HG03571 (cell line): ENCODE data around the gene PACS1.

Experiments used
- ATAC-seq: cut with Tn5 transposase; IDR thresholded peaks from one replicate; pipeline ENCODE4 v1.9.1; 2021; ENCODE audit not compliant: unreplicated experiment

Gene PACS1

DNA sequence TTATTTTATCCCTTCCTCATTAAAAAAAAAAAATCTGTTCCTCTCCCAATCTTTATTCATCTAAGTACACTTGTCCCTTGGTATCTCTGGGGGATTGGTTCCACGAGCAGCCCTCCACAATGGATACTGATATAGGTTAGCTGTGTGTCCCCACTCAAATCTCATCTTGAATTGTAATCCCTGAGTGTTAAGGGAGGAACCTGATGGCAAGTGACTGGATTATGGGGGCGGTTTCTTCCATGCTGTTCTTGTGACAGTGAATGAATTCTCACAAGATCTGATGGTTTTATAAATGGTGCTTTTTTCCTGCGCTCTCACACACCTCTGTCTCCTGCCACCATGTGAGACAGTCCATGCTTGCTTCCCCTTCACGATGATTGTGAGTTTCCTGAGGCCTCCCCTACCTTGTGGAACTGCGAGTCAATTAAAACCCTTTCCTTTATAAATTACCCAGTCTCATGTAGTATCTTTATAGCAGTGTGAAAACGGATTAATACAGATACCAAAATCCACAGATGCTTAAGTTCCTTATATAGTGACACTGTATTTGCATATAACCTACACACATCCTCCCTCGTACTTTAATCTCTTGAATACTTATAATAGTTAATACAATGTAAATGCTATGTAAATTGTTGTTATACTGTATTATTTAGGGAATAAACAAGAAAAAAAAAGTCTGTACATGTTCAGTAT is 62.0 kb downstream of the PACS1 start:
- no peak for ATAC-seq

GRCh38 chr11:66133216-66133775 is 63.2 kb downstream of the PACS1 start:
- no peak for ATAC-seq

- ATAC-seq: no peak
These were observed 66.7 kb downstream of the PACS1 start for GRCh38 chr11:66136752-66137123.

DNA sequence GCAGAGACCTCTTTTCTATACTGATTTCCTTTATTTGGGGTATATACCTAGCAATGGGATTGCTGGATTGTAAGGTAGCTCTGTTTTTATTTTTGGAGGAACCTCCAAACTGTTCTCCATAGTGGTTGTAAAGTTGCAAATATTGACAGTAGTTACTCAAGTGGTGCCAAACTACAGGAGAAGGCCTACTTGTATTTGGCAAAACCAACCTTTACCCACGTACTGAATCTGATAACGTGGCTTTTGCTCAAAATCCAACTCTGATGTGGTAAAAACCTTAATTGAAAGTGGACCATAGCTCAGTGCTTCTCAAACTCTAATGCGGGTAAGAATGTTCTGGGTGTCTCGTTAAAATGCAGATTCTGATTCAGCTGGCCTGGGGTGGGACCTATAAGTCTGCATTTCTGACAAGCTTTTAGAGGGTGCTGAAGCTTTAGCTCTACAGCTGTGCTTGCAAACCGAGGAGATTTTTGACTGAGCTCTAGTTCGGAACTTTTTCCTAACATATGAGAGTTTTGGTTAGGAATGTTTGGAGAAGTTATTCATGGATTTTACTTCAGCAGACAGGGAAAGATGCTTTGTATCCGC is 69.8 kb downstream of the PACS1 start:
- ATAC-seq: no peak

DNA sequence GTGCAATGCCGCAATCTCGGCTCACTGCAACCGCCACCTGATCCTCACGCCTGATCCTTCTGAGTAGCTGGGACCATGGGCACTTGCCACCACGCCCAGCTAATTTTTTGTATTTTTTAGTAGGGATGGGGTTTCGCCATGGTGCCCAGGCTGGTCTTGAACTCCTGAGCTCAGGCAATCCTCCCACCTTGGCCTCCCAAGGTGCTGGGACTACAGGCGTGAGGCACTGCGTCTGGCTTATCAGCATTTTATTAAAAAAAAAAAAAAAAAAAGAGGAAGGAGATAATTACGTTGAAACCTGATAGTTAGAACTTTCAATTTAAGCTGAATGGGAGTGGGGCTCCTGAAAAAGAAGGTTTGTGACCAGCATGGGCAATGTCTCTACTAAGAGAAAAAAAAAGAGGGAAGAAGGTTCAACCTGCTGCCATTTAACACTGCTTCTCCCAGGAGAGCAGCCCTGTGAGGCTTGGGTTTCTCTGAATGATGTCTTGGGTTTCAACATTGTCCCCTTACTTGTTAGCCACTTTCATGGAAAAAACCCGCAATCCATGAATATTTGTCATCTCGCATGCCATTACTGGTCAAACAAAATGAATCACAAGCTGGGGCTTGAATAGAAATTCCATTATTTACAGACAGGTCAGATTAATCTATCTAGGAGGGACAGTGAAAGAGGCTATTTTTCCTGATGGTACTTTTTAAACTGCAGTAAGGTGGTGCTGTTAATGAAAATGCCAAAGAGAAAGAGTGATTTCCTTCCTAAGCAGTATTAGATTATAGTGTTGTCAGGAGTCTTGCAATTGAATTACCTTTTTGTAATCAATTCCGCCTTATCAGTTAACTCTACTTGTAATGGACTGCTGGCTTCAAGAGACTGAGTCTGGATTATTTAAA is 72.5 kb downstream of the PACS1 start:
- no peak for ATAC-seq

GRCh38 chr11:66143264-66143566 is 73.1 kb downstream of the PACS1 start:
- no peak for ATAC-seq

- ATAC-seq: no peak
These were observed 74.1 kb downstream of the PACS1 start for GRCh38 chr11:66143996-66144678.

DNA sequence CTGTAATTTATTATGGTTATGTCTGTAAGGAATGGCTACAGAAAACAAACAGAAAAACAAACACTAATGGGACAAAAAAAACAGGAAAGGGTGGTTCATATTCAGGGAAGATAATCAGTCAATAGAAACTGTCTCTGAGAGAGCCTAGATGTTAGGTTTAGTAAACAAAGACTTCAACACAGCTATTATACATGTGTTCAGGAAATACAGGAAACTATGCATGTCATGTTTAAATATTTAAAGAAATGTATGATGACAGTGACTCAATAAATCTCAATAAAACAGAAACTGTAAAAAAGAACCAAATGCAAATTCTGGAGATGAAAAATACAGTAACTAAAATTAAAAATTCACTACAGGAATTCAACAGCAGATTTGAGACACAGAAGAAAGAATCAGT is 76.0 kb downstream of the PACS1 start:
- ATAC-seq: no peak

DNA sequence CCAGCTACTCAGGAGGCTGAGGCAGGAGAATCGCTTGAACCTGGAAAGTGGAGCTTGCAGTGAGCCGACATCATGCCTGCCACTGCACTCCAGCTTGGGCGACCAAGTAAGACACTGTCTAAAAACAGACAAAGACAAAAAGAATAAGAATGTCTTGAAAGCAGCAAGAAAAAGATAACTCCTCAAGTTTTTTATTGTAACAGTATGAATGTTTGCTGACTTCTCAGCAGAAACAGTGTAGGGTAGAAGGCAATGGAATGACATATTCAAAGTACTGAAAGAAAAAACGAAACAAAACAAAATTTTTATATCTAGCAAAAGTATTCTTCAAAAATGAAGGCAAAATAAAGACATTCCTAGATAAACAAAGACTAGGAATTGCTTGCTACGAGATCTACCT is 76.9 kb downstream of the PACS1 start:
- no peak for ATAC-seq

DNA sequence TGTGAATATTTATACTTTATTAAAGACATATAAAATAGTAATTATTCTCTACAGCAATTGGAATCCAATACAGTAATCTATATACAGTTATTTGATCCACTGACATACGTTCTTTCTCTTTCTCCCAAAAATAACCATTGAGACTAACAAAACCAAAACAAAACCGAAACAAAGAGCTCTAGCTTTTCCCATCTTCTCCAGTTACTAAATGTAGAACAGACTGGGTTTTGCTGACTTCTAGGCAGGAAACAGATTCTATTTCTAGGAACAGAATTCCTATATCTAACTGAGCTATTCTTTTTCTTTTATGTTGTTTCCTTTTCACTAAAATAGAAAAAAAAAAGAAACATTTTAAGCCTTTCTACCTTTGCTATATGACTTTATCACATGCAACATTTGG is 80.1 kb downstream of the PACS1 start:
- no peak for ATAC-seq

DNA sequence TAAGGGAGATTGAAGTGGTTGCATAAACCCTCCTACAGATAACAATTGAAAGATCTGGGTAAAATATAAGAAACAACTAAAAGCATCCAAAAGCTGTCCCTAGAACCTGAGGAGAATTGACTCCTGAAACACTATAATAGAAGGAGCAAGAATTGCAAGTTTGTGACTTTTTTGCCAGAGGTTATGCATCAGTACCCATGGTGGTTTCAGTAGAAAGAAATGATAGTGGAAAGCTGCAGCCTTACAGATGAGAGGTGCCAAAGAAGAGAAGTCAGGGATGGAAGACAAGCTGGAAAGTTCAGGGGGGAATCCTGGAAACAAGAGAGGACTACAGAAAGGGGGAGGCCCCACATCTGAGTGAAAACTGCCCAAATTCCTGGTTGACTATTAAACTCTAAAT is 80.7 kb downstream of the PACS1 start:
- ATAC-seq: no peak

GRCh38 chr11:66151273-66151672 is 81.2 kb downstream of the PACS1 start:
- no peak for ATAC-seq

- no peak for ATAC-seq
These were observed 84.0 kb downstream of the PACS1 start for GRCh38 chr11:66154109-66154508.

GRCh38 chr11:66155387-66156073 is 85.5 kb downstream of the PACS1 start:
- no peak for ATAC-seq

DNA sequence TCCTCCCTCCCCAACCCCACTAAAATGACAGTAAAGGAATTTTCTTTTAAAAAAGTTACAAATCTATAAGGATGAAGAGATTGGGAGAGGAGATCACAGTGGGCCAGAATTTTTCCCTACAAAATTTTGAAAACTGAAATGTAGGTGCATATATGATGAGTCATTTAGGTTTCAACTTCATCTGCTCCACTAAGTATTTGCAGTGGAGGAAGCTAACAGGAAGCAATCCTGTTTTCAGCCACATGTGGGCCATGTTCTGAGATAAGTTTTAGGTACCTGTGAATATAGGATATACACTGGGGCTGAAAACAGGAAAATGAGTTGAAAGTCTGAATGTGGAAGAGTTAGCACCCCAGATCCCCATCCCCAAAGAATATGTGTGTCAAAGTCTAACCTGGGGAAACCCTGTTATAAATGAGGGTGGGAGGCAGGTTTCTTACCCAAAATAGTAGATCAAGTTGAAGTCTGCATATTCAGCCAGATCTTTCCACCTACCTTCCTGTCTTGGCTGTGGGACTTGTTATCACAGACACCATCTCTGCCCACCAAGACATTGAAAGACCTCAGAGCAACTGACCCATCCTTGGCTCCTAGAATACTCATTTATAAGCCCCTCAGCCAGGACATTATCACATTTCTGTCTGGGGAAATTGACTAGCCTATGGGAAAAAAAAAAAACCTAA is 87.3 kb downstream of the PACS1 start:
- no peak for ATAC-seq

GRCh38 chr11:66158156-66158555 is 88.1 kb downstream of the PACS1 start:
- no peak for ATAC-seq

- ATAC-seq: no peak
These were observed 89.4 kb downstream of the PACS1 start for GRCh38 chr11:66159324-66159984.

GRCh38 chr11:66160709-66161108 is 90.6 kb downstream of the PACS1 start:
- ATAC-seq: no peak

GRCh38 chr11:66168289-66168688 is 98.2 kb downstream of the PACS1 start:
- no peak for ATAC-seq

- no peak for ATAC-seq
These were observed 102.1 kb downstream of the PACS1 start for GRCh38 chr11:66172146-66172545.
